SIG-M5 treated with dmso at 0.1 percent for 504 hours (cell line): ENCODE results near the gene PRKCB.
"Not testable (repeated sequence)": the region's sequence is repeated elsewhere in the genome, so short reads cannot be mapped to it uniquely, and the experiment has no call there.

ENCODE experiments used
- DNase-seq: peaks from one replicate; lab custom pipeline; 2025; ENCODE audit not compliant: unreplicated experiment; lab: John Stamatoyannopoulos, UW

The PRKCB gene

DNA sequence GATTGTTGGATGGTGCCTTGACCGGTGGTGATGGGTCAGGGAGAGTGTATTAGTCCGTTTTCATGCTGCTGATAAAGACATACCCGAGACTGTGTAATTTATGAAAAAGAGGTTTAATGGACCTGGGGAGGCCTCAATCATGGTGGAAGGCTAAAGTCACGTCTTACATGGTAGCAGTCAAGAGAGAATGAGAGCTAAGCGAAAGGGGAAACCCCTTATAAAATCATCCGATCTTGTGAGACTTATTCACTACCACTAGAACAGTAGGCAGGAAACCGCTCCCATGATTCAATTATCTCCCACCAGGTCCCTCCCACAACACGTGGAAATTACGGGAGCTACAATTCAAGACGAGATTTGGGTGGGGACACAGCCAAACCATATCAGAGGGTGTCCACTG is 316.3 kb downstream of the PRKCB start:
- not testable (repeated sequence) for DNase-seq

DNA sequence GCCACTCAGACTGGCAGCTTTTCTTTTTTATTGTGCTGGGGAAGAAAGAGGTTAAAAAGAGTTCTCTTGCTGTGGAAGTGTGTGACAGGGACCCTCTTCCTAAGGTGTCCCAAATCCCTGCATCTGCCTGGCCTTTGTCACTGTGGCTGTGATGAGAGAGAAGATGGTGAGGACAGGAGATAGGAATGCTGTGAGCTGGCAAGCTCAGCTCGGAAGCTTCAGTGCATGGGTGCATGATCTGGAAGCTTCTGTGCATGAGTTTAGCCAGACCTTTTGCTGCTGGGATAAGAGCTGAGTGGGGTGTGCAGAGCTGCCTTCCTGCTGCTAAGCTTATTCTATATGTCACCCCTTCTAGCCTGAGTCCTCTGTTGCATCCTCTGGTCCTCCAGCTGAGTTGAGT is 317.0 kb downstream of the PRKCB start:
- DNase-seq, result no peak

DNA sequence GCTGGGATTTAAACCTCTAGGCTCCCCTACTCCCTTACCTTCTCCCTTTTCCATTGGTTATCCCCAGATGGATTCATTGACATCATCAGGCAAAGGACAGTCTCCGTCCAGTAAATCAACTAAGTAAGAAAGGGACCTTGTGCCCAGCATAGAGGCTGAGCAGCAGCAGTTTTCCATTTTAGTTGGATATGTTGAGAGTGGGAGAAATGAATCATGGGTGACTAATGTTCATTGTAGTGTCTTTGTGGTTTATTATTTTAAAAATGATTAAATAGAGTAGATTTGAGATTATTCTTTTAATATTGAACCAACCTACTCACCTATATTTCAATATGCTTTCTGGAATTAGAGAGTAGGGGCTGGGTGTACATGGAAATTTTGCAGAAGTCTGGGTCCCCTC is 321.0 kb downstream of the PRKCB start:
- DNase-seq, result no peak

DNA sequence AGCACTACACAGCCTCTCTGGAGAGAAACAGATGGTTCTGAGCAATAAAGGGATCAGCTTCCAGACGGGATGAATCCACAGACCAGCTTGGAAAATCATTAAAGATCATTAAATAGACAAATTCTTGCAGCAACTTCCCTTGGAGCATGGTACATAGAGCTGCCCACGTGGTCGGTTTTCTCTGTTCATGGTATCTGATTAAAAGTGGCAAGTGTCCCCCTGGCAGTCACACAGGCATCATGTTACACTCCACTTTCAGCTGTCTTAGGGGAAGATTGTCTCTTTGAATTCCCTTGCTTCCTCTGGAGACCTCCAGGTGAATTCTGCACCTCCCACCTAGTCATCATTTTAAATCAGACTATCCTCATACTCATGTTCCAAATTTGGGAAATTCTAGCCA is 328.2 kb downstream of the PRKCB start:
- no peak for DNase-seq

DNA sequence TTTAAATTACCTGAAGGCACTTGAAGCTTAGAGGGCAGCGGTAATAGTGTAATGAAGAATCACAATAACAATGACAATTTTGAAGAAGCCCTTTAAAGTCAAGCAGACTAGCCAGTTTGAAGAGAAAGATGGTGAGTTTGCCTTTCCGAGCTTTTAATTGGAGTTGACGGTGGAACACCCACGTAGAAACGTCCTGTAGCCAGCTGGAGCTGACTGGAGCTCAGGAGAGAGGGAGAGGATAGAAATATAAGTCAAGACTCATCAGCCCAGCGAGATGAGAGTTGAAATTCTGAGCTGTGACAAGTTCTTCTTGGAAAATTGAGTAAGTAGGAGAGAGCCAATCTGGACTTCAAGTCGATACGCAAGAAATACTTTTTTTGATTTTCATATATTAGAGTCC is 328.6 kb downstream of the PRKCB start:
- DNase-seq, result no peak

GRCh38 chr16:24165273-24165672 is 329.5 kb downstream of the PRKCB start:
- no peak for DNase-seq

DNA sequence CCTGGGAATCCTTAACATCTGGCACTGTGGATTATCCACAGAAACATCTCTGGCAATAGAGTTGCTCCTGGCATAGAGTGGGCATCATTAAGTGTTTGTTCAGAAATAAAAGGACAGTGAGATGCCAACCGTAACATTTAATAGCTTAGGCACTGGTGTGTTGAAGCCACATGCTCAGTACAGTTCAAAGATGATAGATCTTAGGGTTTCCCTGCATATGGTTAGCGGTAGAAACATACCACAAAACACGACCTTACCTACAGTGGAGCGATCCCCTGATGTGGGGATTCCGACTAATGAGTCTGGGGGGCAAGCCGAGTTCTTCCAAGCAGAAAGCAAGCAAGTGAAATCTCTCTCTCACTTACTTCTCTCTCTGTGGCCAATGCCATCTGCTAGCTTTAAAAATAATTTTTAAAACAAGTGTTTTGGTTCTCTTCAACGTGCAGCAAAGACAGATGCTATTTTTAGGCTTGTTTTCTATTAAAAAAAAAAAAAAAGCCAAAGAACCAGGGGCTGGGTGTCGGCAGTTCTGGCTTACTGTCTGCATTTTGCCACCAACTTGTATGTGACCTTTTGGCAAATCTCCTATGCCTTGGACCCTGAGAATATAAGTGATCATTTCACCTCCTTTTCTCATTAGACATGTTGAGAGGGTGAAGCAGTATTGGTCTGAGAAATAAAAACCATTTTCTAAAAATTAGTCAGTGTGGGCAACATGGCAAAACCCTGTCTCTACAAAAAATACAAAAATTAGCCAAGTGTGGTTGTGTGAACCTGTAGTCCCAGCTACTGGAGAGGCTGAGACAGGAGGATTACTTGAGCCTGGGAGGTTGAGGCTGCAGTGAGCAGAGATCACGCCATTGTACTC is 331.1 kb downstream of the PRKCB start:
- no peak for DNase-seq

DNA sequence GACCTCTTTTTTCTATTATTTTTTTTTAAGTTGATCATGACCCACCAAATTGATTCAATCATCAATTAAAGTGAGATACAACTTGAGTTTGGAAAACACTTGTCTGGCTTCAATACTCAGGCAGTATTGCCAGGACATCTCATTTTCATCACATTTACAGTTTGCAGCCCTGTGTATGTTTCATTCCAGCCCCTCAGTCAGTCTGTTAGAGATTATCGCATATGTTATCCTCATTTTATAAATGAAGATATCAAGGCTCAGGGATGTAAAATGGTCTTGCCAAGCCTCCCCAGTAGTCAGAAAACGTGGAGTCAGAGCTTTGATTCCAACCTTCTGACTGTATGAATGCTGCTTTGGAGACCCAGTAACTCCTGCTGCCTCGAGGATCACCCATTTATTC is 333.1 kb downstream of the PRKCB start:
- DNase-seq, result no peak

DNA sequence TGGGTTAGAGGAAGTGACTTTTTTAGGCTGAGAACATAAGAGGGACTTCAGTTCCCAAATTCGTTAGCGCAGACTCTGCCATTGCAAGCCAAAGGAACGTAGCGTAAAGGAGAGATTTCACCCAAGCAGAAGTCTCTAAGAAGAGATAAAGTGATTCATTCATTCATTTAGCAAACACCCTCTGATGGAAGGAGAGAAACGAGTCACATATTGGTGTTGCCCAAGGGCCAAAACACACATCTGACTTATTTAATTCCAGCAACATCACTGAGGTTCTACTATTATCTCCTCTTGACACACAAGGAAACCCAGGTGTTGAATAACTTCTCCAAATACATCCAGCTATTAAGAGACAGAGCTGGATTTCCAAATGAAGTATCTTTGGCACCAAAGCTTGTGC is 334.6 kb downstream of the PRKCB start:
- DNase-seq, result no peak

DNA sequence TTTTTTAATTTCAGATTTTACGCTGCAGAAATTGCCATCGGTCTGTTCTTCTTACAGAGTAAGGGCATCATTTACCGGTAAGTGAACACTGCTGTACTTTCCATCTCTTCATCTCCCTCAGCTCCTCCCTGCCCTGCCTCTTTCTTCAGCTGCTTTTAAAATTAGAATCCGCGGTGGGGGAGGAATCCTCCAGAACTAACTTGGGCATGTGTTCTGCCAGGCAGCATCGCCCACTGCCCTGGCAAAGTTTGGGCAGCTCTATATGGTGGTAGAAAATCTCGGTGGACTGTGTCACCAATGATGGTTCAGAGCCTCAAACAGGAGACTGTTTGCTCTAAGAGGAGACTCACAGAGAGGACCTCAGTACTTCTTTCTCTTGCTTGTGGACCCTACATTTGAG is 338.7 kb downstream of the PRKCB start:
- DNase-seq, result no peak

- no peak for DNase-seq
Observed at GRCh38 chr16:24174957-24175356, 339.2 kb downstream of the PRKCB start.

GRCh38 chr16:24178496-24178895 is 342.7 kb downstream of the PRKCB start:
- no peak for DNase-seq

DNA sequence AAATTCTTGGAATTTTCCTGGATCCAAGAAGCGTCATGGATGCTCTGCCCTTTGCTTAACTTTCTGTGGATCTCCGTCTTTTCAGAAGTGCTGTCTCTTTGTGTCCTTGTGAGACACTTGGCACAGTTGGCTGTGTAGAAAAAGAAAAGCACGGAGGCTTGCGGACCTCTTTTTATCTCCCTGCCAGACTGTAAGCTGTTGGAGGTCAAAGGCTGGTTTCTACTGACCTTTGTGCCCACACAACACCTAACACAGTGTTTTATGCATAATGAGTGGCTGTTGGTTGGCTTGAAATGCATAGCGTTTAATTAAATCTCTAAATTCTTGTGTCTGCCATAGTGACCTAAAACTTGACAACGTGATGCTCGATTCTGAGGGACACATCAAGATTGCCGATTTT is 344.7 kb downstream of the PRKCB start:
- no peak for DNase-seq

GRCh38 chr16:24188021-24188542 is 352.3 kb downstream of the PRKCB start:
- DNase-seq, result no peak

DNA sequence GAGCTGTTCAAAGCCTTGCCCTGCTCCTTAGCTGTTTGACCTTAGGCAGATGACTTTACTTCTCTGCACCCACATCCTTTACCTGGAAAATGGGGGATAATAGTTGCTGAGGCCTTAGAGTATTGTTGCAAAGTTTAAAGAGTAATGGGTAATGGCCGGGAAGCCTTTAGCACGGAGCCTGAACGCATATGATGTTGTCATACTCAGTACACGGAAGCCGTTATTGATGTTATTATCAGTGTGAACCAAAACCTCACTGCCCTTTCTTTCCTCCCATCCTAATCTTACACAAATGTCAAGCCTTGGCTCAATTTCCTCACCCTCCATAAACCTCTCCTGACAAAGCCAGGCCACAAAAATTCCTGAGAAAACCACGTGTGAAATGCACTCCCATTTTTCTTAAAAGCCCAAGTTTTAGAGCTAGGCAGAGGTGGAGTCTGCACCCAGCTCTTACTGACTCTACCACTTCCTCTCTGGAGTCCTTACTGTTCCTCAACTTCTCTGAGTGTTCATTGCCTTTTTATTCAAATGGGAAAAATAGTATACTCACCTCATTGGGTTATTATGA is 353.1 kb downstream of the PRKCB start:
- DNase-seq, result no peak

DNA sequence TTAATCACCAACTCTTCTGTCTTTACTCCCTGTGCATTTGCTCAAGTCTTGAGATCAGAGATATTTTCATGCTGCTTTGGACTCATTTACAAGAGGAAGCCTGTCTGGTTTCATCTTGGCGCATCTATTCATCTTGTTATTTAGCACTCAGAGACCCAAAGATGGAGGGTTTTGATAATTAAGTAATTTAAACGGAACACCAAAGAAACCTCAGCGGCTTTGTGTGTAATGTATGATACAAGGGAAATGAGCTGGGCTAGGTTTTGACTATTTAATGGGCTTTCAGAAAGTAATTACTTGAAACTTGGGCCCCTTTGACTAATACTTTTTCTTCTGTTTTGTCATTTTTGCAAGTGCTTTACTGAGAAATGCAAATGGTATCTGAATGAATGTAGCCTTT is 354.2 kb downstream of the PRKCB start:
- no peak for DNase-seq

- DNase-seq, result no peak
Observed at GRCh38 chr16:24191876-24192402, 356.2 kb downstream of the PRKCB start.

GRCh38 chr16:24195221-24195620 is 359.4 kb downstream of the PRKCB start:
- no peak for DNase-seq

DNA sequence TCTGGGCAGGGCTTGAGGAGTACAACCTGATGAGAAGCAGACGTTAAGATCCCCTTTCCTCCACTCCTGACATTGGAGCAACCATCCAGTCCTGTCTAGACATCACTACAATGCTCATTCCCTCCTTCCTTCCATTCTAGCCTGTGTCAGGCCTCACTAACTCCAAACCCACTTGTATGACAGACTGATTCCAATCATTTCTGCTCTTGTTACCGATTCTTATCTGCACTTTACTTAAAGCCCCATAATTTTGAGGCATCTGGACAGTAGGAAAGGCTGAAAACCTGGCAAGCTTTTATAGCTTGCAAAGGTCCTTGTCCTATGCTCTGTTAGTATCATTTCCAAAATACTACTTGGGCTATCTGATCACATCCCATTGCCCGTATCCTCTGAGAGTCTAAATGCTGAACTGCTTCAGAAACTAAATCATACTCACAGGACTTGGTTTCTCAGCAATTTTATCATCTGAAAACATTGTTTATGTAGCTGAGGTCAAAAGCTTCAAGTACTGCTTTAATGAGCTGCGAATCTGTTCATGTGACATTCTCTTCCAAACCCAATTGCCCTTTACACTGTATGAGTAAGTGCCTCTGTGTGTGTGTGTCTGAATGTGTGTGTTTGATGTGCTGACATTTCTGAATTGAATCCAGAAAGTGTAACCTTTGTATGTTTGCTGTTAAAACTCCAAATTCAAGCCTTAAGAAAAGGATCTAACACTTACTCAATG is 363.2 kb downstream of the PRKCB start:
- no peak for DNase-seq

GRCh38 chr16:24203675-24204074 is 367.9 kb downstream of the PRKCB start:
- DNase-seq, result peak; percentile 0

DNA sequence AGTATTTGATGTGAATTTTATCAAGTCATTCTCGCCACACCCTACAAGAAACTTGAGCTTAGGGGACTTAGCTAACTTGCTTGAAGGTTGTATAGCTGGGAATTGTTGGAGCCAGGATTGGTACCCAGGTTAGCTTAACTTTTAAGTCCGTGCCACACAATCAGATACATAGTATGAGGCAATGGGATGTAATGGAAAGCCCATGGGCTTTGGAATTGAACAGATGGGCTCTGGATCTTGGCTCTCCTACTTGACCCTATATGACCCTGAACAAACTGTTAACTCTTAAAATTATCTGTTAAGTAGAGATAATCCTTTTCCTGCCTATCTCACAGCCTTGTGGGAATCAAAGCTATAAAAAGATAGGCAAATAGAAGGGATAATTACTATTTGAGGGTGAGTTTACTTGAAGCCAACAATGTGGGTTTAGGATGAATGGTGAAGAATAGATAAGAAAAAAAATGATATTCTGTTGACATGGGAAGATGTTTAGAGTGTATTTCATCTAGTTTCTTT is 368.4 kb downstream of the PRKCB start:
- no peak for DNase-seq
